WTC11 (cell line): ENCODE measurements around the gene RBFOX1.

Experiments used
- CTCF ChIP-seq: fragments of 200-600 bp; IDR thresholded peaks from 2 replicates; pipeline ENCODE4 v1.8.0; 2022; ENCODE audit warnings: antibody characterized with exemption
- E2F5 ChIP-seq: sonication (generic); formaldehyde crosslinking; IDR thresholded peaks from 2 replicates; pipeline ENCODE4 v1.8.1; 2022; ENCODE audit warnings: mild to moderate bottlenecking, moderate library complexity, missing genetic modification reagents
- ELF4 ChIP-seq: sonication (generic); formaldehyde crosslinking; IDR thresholded peaks from 2 replicates; pipeline ENCODE4 v1.8.1; 2022; ENCODE audit warnings: low read depth, mild to moderate bottlenecking, moderate library complexity, missing genetic modification reagents
- NR1H2 ChIP-seq: sonication (generic); formaldehyde crosslinking; IDR thresholded peaks from 2 replicates; pipeline ENCODE4 v1.9.0; 2021; ENCODE audit warnings: mild to moderate bottlenecking, moderate library complexity, missing genetic modification reagents

GRCh38 chr16:7703672-7704071, 371.0 kb downstream of the RBFOX1 start:
- TF ChIP-seq CTCF = no peak
- TF ChIP-seq NR1H2 (CRISPR knock-in tag) = no peak
- no peak for TF ChIP-seq E2F5 (CRISPR knock-in tag)
- TF ChIP-seq ELF4 (CRISPR knock-in tag) = no peak
